T-helper 2 cell treated with Interferon-gamma antibody and Interleukin-4, amounts not matched to agents 5 μg/mL and 100 μg/mL, for 36 hours (primary cell): ENCODE data around the gene METTL13.

Experiments
- DNase-seq: peaks from one replicate; pipeline ENCODE4 v3.0.0; 2021; ENCODE audit warnings: low spot score
- H3K27ac Mint-ChIP-seq: one replicate; pipeline ENCODE4 v1.8.0; 2021; ENCODE audit warnings: mild to moderate bottlenecking, mixed read lengths
- H3K27me3 Mint-ChIP-seq: one replicate; pipeline ENCODE4 v1.8.0; 2021; ENCODE audit warnings: low read depth, mixed read lengths
- H3K36me3 Mint-ChIP-seq: one replicate; pipeline ENCODE4 v1.8.0; 2021; ENCODE audit warnings: low read depth, mixed read lengths
- H3K4me1 Mint-ChIP-seq: one replicate; pipeline ENCODE4 v1.8.0; 2021; ENCODE audit warnings: low read depth, mixed read lengths
- H3K4me3 Mint-ChIP-seq: one replicate; pipeline ENCODE4 v1.8.0; 2022; ENCODE audit warnings: mild to moderate bottlenecking, moderate library complexity, mixed read lengths
- H3K9me3 Mint-ChIP-seq: one replicate; pipeline ENCODE4 v1.8.0; 2021; ENCODE audit warnings: mixed read lengths

The METTL13 gene

DNA sequence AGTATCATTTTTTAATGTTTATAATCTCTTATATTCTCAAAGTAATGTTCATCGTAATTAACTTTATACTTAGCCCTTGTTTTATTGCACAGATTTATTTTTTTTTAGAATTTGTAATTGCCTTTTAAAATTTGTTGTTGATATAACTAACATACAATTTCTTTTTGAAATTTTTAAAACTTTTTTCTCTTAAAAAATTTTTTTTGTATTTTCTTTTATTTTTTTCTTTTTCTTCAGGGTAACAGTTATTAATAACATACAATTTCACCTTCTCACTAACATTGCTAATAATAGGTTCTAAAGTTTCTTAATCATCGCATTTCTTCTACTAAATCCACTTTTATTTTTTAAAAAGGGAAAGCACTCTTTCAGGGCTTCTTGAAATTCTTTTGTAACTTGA, 28.3 kb upstream of the METTL13 start:
- Mint-ChIP-seq H3K4me3 (no peak overlapping the region), H3K9me3 (no peaks in the 10 kb centered on the region), H3K4me1 (no peaks in the 10 kb centered on the region), H3K27ac (no peak overlapping the region), H3K36me3 (no peaks in the 10 kb centered on the region), H3K27me3 (peaks cover 3% of the 10 kb centered on the region)
- no peak for DNase-seq

- Mint-ChIP-seq H3K36me3 (no peaks in the 10 kb centered on the region), H3K27me3 (peaks cover 3% of the 10 kb centered on the region), H3K4me1 (no peaks in the 10 kb centered on the region), H3K9me3 (no peaks in the 10 kb centered on the region), H3K27ac (no peak overlapping the region), H3K4me3 (no peak overlapping the region)
- DNase-seq: no peak
These were observed 27.6 kb upstream of the METTL13 start for GRCh38 chr1:171753685-171754352.

- H3K27ac Mint-ChIP-seq: no peak overlapping the region
- H3K9me3 Mint-ChIP-seq: no peaks in the 10 kb centered on the region
- no peaks in the 10 kb centered on the region for H3K4me1 Mint-ChIP-seq
These were observed 27.1 kb upstream of the METTL13 start for GRCh38 chr1:171754353-171754705.

GRCh38 chr1:171754971-171755370, 26.5 kb upstream of the METTL13 start:
- H3K4me3 Mint-ChIP-seq: no peak overlapping the region
- no peaks in the 10 kb centered on the region for H3K36me3 Mint-ChIP-seq
- no peak for DNase-seq
- H3K9me3 Mint-ChIP-seq: no peaks in the 10 kb centered on the region
- peaks cover 3% of the 10 kb centered on the region for H3K27me3 Mint-ChIP-seq
- H3K4me1 Mint-ChIP-seq: no peaks in the 10 kb centered on the region
- no peak overlapping the region for H3K27ac Mint-ChIP-seq

More at GRCh38 chr1:171754353-171754705, 27.1 kb upstream of the METTL13 start:
- Mint-ChIP-seq H3K4me3 (no peak overlapping the region), H3K36me3 (no peaks in the 10 kb centered on the region), H3K27me3 (peaks cover 3% of the 10 kb centered on the region)
- DNase-seq: no peak

- Mint-ChIP-seq H3K4me1 (no peaks in the 10 kb centered on the region), H3K27ac (no peak overlapping the region), H3K27me3 (peaks cover 3% of the 10 kb centered on the region), H3K36me3 (no peaks in the 10 kb centered on the region), H3K9me3 (no peaks in the 10 kb centered on the region), H3K4me3 (no peak overlapping the region)
- no peak for DNase-seq
These were observed 24.6 kb upstream of the METTL13 start for GRCh38 chr1:171756856-171757255.

GRCh38 chr1:171758011-171758410, 23.4 kb upstream of the METTL13 start:
- Mint-ChIP-seq H3K9me3 (no peaks in the 10 kb centered on the region), H3K27me3 (peaks cover 4% of the 10 kb centered on the region), H3K4me1 (no peaks in the 10 kb centered on the region), H3K4me3 (no peak overlapping the region), H3K36me3 (no peaks in the 10 kb centered on the region), H3K27ac (no peak overlapping the region)
- no peak for DNase-seq

DNA sequence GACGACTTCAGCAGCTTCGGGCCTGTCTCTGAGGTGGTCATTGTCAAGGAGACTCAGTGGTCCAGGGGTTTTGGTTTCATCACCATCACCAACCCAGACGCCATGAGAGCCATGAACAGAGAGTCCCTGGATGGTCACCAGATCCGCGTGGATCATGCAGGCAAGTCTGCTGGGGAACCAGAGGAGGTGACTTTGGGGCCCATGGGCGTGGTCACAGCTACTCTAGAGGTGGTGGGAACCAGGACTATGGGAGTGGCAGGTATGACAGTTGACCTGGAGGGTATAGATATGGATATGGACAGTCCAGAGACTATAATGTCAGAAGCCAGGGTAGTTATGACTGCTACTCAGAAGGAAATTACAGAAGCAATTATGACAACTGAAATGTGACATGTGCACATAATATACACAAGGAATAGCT, 19.3 kb upstream of the METTL13 start:
- no peaks in the 10 kb centered on the region for H3K36me3 Mint-ChIP-seq
- H3K27me3 Mint-ChIP-seq: peaks cover 23% of the 10 kb centered on the region
- H3K4me3 Mint-ChIP-seq: no peak overlapping the region
- no peak for DNase-seq
- no peak overlapping the region for H3K27ac Mint-ChIP-seq
- no peaks in the 10 kb centered on the region for H3K4me1 Mint-ChIP-seq
- no peaks in the 10 kb centered on the region for H3K9me3 Mint-ChIP-seq

- H3K9me3 Mint-ChIP-seq: no peaks in the 10 kb centered on the region
- H3K27me3 Mint-ChIP-seq: peaks cover 27% of the 10 kb centered on the region
- H3K4me3 Mint-ChIP-seq: no peak overlapping the region
- H3K4me1 Mint-ChIP-seq: no peaks in the 10 kb centered on the region
- no peak overlapping the region for H3K27ac Mint-ChIP-seq
- H3K36me3 Mint-ChIP-seq: no peaks in the 10 kb centered on the region
- no peak for DNase-seq
These were observed 17.7 kb upstream of the METTL13 start for GRCh38 chr1:171763764-171764163.

- H3K4me1 Mint-ChIP-seq: no peaks in the 10 kb centered on the region
- no peak for DNase-seq
- H3K27me3 Mint-ChIP-seq: peaks cover 23% of the 10 kb centered on the region
- no peaks in the 10 kb centered on the region for H3K9me3 Mint-ChIP-seq
- H3K27ac Mint-ChIP-seq: no peak overlapping the region
- H3K36me3 Mint-ChIP-seq: no peaks in the 10 kb centered on the region
- H3K4me3 Mint-ChIP-seq: no peak overlapping the region
These were observed 12.3 kb upstream of the METTL13 start for GRCh38 chr1:171769171-171769570.

GRCh38 chr1:171769754-171770153, 11.7 kb upstream of the METTL13 start:
- no peak for DNase-seq
- H3K4me1 Mint-ChIP-seq: no peaks in the 10 kb centered on the region
- H3K4me3 Mint-ChIP-seq: no peak overlapping the region
- no peaks in the 10 kb centered on the region for H3K36me3 Mint-ChIP-seq
- peaks cover 23% of the 10 kb centered on the region for H3K27me3 Mint-ChIP-seq
- no peak overlapping the region for H3K27ac Mint-ChIP-seq
- no peaks in the 10 kb centered on the region for H3K9me3 Mint-ChIP-seq

DNA sequence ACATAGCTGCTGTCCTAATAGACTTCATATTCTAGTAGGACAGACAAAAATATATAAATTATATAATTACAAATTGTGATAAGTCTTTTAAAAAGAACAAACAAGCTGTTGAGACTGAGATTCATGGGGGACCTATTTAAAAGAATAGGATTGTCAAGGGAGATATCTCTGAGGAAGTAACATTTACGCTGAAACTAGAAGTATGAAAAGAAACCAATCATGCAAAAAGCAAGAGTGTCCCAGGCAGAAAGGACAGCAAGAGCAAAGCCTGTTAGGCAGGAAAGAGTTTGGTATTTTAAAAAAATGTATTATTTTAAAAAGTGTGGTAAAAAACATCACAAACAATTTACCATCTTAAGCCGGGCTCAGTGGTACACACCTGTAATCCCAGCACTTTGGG, 9.1 kb upstream of the METTL13 start:
- Mint-ChIP-seq H3K9me3 (no peaks in the 10 kb centered on the region), H3K4me3 (no peak overlapping the region), H3K4me1 (peaks cover 2% of the 10 kb centered on the region), H3K27ac (no peak overlapping the region), H3K36me3 (no peaks in the 10 kb centered on the region), H3K27me3 (peaks cover 17% of the 10 kb centered on the region)
- DNase-seq: no peak

DNA sequence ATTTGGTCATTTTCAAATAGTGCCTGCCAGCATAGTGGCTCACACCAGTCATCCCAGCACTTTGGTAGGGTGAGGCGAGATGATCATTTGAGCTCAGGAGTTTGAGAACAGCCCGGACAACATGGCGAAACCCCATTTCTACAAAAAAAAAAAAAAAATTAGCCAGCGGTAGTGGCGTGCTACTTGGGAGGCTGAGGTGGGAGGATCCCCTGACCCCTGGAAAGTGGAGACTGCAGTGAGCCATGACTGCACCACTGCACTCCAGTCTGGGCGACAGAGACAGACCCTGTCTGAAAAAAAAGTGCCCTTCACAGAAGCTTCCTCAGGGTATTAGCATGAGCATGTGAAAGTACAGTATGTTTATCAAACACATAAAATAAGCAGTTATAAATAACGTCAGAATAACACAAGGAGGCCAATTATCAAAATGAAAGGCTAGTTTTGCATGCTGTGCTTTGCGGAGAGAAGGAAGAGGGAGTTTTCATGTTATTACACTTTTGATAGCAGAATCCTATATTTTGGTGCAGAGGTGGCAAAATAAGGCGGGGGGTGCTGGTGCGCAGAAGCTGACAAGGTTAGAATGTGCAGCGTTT, 781 bp upstream of the METTL13 start:
- Mint-ChIP-seq H3K9me3 (no peaks in the 10 kb centered on the region), H3K27me3 (peaks cover under 1% of the 10 kb centered on the region), H3K4me1 (peaks cover 41% of the 10 kb centered on the region), H3K27ac (peak overlapping the region; percentile 96), H3K36me3 (peaks cover 25% of the 10 kb centered on the region), H3K4me3 (peak overlapping the region; percentile 97)
- DNase-seq: no peak

DNA sequence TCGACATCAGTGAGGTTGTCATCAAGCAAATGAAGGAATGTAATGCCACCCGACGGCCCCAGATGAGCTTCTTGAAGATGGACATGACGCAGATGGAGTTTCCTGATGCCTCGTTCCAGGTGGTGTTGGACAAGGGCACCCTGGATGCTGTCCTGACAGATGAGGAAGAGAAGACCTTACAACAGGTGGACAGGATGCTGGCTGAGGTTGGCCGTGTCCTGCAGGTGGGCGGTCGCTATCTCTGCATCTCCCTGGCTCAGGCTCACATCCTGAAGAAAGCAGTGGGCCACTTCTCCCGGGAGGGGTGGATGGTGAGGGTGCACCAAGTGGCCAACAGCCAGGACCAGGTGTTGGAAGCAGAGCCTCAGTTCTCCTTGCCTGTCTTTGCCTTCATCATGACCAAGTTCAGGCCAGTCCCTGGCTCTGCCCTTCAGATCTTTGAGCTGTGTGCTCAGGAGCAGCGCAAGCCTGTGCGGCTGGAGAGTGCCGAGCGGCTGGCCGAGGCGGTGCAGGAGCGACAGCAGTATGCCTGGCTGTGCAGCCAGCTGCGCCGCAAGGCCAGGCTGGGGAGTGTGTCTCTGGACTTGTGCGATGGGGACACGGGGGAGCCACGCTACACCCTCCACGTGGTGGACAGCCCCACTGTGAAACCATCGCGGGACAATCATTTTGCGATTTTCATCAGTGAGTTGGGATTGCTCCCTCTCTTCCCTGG, 2.5 kb downstream of the METTL13 start:
- DNase-seq: no peak
- Mint-ChIP-seq H3K27ac (peak overlapping the region; percentile 29), H3K9me3 (no peaks in the 10 kb centered on the region), H3K4me3 (peak overlapping the region; percentile 97), H3K4me1 (peaks cover 40% of the 10 kb centered on the region), H3K36me3 (peaks cover 54% of the 10 kb centered on the region), H3K27me3 (no peaks in the 10 kb centered on the region)

DNA sequence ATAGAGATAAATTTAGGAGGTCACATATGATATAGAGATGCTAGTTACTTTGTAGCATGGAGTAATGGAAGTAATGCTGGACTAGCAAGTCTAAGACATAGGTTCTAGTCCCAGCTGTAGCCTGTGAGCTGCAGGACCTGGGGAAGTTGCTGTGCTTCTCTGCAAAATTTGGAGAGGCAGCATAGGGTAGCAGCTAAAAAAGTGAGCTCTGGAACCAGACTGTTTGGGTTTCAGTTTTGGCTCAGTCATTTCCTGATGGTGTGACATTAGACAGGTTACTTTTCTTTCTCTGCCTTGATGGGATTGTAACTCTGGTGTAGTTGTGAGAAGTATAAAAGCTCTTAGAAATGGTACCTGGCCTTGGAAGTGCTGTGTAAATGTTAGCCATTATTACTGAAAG, 3.3 kb downstream of the METTL13 start:
- peaks cover 40% of the 10 kb centered on the region for H3K4me1 Mint-ChIP-seq
- H3K9me3 Mint-ChIP-seq: no peaks in the 10 kb centered on the region
- H3K36me3 Mint-ChIP-seq: peaks cover 60% of the 10 kb centered on the region
- peak; percentile 10 for DNase-seq
- H3K4me3 Mint-ChIP-seq: peak overlapping the region; percentile 64
- peak overlapping the region; percentile 68 for H3K27ac Mint-ChIP-seq
- H3K27me3 Mint-ChIP-seq: no peaks in the 10 kb centered on the region
